OCI-LY7 (cell line): Measurements from ENCODE around the gene PTPMT1.

Experiments used
- CTCF ChIP-seq: fragments of 200-600 bp; sonication (generic); conservative IDR thresholded peaks from 2 replicates; pipeline ENCODE4 v1.5.1; 2014; ENCODE audit warnings: mild to moderate bottlenecking, antibody characterized with exemption, low read length, moderate library complexity, mixed read lengths
- EZH2phosphoT487 ChIP-seq: fragments of 200-600 bp; sonication (generic); IDR thresholded peaks from 2 replicates; pipeline ENCODE4 v1.6.1; 2018; ENCODE audit warnings: low read depth, borderline replicate concordance, mild to moderate bottlenecking, mixed run types, antibody characterized with exemption, low read length, moderate library complexity, mixed read lengths

GRCh38 chr11:47564933-47565339, 463 bp upstream of the PTPMT1 start:
- TF ChIP-seq CTCF: no peak
- no peak for TF ChIP-seq EZH2phosphoT487
